GM19438 (cell line): ENCODE results near the gene HOXA10.

Experiments
- ATAC-seq: cut with Tn5 transposase; IDR thresholded peaks from one replicate; pipeline ENCODE4 v1.9.1; 2021; ENCODE audit warnings: low read depth; ENCODE audit not compliant: unreplicated experiment

Gene HOXA10

GRCh38 chr7:27168265-27168947 is 5.7 kb downstream of the HOXA10 start:
- no peak for ATAC-seq

DNA sequence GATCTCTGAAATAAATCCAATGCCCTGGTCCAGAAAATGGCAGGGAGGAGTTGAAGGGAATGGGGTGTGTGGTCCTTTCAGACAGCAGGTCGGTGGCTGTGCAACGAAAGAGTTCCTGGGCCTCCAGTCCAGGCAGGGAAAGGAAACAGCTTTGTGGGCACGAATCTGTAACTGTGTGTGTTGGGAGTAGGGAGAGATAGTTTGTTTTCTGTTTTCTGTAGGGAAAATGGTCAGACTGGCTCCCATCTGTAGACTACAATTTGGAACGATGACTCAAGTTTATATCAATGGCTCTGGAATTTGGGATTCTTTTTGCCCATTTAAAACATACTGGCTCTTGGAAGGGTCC is 6.2 kb downstream of the HOXA10 start:
- no peak for ATAC-seq

DNA sequence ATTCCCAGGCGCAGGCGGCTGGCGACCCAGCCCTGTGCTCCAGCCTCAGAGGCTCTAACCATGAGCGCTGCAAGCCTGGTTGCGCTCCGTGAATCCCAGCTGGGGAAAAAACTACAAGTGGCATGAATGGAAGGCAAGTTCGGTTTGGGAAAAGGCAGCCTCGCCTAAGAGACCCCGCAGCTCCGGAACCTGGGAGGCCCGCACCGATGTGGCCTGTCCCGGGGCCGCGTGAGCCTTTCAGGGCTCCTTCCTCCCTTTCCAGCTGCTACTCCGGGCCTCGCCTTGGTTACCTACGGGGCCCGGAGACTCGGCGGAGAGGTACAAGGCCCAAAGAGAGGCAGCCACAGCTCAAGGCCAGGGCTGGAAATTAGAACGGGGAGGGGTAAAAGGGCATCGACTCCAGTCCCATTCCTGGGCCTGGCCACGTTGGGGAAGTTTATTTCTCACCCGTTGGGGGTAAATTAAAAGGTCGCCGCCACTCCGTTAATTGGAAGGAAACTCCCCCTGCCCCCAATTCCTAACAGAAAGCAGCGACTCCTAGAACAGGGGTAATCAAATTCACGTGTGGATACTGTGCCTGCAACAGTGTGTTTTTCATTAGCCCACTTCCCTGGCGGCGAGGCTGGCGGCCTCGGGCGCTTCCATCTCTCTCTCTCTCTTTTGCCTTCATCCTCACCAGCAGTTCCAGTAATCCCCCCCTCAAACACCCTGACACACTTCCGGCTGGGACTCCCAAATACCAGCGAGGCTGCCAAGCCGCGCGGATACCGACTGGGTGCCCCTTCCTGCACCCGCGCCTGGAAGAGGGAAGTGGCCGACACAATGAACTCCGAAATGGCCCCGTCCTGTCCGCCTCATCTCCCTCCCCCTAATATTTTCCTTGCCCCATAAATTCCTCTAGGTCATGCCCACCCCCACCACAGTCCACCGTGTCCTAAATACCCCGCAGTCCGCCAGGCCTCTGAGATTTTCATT is 7.3 kb downstream of the HOXA10 start:
- ATAC-seq: no peak

DNA sequence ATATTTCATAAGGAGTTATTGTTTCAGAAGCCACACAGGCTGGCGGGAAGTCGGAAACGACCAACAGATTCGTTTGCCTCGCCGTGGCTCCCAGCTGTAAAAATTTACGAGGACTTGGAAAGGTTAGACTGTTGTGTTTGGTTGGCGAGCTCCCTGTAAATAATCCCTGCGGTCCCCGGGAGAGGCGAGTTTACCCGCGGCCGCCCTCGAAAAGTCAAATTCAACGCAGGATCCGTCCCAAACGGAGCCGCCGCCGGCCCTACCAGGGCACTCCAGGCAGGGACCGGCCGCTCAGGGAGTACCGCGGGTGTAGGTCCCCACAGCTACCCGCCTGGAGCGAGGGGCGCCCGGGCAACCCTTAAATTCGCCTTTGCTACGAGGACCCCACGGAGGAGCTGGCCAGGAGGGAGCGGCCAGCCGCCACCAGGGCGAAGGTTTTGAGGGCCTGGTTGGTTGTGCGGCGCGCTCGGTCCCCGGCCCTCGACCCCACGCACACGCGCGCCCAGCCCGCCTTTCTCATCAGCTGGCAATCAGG is 8.1 kb downstream of the HOXA10 start:
- no peak for ATAC-seq

DNA sequence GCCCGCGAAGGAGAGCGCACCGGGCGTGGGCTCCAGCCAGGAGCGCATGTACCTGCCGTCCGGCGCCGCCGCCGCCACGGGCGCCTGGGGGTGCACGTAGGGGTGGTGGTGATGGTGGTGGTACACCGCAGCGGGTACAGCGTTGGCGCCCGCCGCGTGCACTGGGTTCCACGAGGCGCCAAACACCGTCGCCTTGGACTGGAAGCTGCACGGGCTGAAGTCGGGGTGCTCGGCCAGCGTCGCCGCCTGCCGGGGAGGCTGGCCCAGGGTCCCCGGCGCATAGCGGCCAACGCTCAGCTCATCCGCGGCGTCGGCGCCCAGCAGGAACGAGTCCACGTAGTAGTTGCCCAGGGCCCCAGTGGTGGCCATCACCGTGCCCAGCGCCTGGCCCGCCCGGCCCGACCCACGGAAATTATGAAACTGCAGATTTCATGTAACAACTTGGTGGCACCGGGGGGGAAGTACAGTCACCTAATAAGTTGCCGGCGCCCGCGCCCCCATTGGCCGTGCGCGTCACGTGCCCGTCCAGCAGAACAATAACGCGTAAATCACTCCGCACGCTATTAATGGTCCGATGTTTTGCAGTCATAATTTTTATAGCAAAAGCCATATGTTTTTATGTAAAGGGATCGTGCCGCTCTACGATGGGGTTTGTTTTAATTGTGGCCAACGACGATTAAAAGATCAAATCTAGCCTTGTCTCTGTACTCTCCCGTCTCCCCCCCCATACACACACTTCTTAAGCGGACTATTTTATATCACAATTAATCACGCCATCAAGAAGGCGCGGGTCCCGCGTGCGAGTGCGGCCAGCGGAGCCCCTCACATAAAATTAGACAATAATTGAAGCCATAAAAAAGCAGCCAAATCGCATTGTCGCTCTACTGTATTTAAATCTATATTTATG is 8.8 kb downstream of the HOXA10 start, which contains the start of gene HOXA9:
HOXA9 (minus strand) TSS at position 449 of the 907 bp plus-strand sequence; CDS start at position 369, 80 bp downstream.
- no peak for ATAC-seq

- no peak for ATAC-seq
Observed at GRCh38 chr7:27164367-27165088, 9.6 kb downstream of the HOXA10 start.

- no peak for ATAC-seq
Observed at GRCh38 chr7:27164045-27164366, 10.1 kb downstream of the HOXA10 start.

GRCh38 chr7:27163288-27164044 is 10.7 kb downstream of the HOXA10 start:
- ATAC-seq: no peak

GRCh38 chr7:27162561-27163287 is 11.4 kb downstream of the HOXA10 start:
- ATAC-seq: no peak

- ATAC-seq: no peak
Observed at GRCh38 chr7:27161721-27162560, 12.2 kb downstream of the HOXA10 start.

DNA sequence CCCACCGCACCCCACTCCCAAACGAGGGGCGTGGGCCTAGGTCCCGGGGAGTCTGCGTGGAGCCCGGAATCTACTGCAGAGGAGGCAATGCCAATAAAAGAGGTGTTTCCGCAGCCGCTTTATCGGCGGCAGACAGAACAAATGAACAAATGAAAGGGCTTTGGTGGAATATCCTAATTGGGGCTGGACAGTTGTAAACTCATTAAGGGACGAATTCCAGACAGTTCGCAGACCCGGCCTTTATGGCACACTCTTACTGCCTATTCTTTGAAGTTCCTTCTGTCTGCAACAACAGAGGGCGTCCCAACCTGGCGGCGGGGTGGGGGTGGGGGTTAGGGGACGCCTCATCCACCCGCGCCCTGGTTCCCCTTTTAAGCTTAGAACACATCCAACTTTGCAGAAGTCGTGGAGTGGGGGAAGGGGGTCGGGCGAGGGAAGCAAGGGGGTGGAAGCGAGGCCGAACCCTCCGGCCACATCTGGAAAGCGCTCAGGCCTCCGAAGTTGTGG is 12.9 kb downstream of the HOXA10 start:
- ATAC-seq: no peak

GRCh38 chr7:27160546-27161213 is 13.4 kb downstream of the HOXA10 start:
- ATAC-seq: peak; percentile 46

DNA sequence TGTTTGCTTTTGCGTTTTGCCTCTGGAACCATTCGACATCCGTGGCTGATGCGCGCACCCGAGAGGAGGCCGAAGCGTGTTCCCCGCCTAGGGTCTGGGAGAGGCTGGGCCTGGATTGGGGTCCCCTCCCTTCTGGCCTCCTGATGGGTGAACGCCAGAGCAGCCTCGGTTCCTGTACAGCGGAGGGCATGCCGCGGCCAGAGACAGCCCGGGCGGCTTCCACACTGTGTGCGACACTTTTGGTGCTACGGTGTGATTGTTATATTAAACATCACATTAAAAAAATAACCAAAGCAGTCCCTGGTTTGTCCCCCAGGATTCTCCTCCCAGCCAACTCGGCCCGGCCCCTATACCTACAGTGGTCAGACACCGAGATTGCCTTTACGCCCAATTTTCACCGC is 14.0 kb downstream of the HOXA10 start:
- ATAC-seq: no peak

DNA sequence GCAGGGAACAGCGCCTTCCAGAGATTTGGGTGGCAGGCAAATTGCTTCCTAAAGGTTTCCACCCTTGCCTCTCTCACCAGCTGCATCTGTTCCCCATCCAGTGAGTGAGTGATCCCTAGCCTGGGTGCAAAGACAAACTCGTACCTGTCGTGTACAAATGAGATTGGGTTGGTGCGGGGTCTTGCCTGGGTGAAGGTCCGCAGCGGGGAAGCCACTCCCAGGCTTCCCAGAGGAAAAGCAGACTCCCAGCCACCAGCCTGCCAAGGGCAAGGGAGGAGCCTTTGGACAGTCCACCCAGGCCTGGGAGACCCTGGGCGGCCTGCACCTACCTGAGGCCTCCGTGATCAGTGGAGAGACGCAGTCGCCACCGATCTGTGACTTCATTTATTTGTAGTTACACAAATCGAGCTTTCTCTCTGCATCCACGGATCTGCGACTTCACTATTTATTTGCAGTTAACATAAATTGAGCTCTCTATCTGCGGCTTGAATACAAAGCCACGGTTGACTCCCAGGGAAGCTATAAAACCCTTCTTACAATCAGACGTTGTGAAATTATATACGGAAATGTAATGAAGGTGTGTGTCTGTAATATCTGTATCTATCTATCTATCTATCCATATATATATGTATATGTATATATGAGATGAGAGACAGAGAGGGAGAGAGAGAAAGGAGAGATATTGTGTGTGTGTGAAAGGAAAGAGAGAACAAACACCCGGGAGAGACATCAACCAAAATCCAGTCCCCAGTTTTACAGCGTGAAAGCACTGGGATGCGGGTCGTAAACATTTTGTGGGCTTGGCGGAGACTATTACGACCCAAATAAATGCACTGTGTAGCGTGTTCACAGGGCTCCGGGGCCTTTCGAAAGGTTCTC is 14.6 kb downstream of the HOXA10 start:
- ATAC-seq: no peak

DNA sequence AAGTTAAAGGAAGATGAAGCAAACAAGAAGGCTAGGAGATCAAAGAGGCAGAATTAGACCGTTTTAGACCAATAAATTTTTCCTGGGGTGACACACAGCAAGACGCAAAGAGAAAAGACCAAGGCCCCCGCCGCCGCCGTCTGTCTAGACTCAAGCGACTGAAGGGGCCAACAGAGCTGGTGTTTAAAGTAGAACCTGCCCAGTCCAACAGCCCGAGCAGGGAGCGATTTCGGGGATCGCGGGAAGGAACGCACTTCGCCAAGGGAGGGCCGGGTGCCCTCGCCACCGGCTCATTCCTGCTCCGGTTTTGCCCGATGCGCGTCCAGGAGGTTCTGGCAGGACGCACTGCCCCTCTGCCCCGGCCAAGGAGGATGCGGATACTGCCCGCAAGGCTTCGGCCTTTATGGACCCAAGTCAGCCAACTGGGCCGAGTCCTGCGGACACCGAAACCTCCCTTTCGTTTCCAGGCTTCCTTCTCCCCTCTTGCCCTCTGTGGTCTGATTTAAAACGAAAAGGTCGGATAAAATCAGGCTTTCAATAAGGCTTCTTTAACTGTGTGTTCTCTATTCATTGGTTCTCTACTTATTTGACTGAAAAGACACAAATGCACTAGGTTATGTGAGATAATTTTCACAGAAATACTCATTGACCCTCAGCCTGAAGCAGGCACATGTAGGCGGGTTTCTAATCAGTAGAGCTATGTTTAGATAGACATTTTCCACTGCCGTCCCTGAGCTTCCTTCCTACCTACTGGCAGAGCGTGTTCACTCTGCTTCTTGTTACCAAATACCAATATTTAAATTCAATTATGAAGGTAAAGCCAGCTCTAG is 15.5 kb downstream of the HOXA10 start:
- ATAC-seq: no peak
